H1 (cell line): ENCODE results near the gene CLIP4. TPM values are rescaled to one million over a fixed set of nuclear protein-coding genes. Genes with fewer than 3 reads are reported as not detected.

Experiments
- CTCF ChIA-PET: fragments of 300-600 bp; sonication (Branson Sonifier 250); formaldehyde crosslinking; loops from one replicate; lab custom pipeline; 2021; ENCODE audit not compliant: partially characterized antibody; lab: Charles Lee
- POLR2A ChIA-PET: fragments of 300-600 bp; sonication (Branson Sonifier 250); formaldehyde crosslinking; loops from one replicate; lab custom pipeline; 2021; ENCODE audit warnings: inconsistent platforms; ENCODE audit not compliant: partially characterized antibody; lab: Charles Lee
- DNase-seq, 2 experiments: peaks; one replicate each; pipeline versions ENCODE4 v3.0.0 to v3.0.0-alpha.2; 2010 to 2022; ENCODE audit warnings: low spot score in 2 of 2, low read depth in 1 of 2, mixed read lengths in 1 of 2
- FAIRE-seq: peaks from 2 replicates; lab custom pipeline; 2011; peaks lifted over from hg19 to GRCh38; lab: Jason Lieb, UNC
- H2AFZ ChIP-seq: 2 replicates; pipeline ENCODE4 v1.8.1; 2012; ENCODE audit warnings: low read length, inconsistent platforms
- H2AK5ac ChIP-seq: 2 replicates; pipeline ENCODE4 v1.6.1; 2013; ENCODE audit warnings: low read depth, low read length
- H2BK120ac ChIP-seq: replicated peaks from 2 replicates; pipeline ENCODE3; 2013; ENCODE audit warnings: low read depth, low read length, inconsistent platforms
- H2BK12ac ChIP-seq: 2 replicates; pipeline ENCODE4 v1.6.1; 2013; ENCODE audit warnings: low read depth, low read length
- H2BK15ac ChIP-seq: 2 replicates; pipeline ENCODE4 v1.6.1; 2013; ENCODE audit warnings: low read length
- H2BK20ac ChIP-seq: 2 replicates; pipeline ENCODE4 v1.6.1; 2013; ENCODE audit warnings: low read length
- H2BK5ac ChIP-seq: 2 replicates; pipeline ENCODE4 v1.6.1; 2013; ENCODE audit warnings: low read depth, low read length
- H3K14ac ChIP-seq: 2 replicates; pipeline ENCODE4 v1.6.1; 2013; ENCODE audit warnings: inconsistent platforms; ENCODE audit not compliant: insufficient read length
- H3K18ac ChIP-seq: 2 replicates; pipeline ENCODE4 v1.6.1; 2013; ENCODE audit warnings: low read length; ENCODE audit errors: extremely low read depth
- H3K23ac ChIP-seq: 2 replicates; pipeline ENCODE4 v1.6.1; 2013; ENCODE audit warnings: inconsistent platforms; ENCODE audit not compliant: insufficient read length
- H3K23me2 ChIP-seq: 2 replicates; pipeline ENCODE4 v1.6.1; 2013; ENCODE audit warnings: low read depth, low read length
- H3K27ac ChIP-seq: 2 replicates; pipeline ENCODE4 v1.6.1; 2011; ENCODE audit warnings: low read depth, low read length, inconsistent platforms
- H3K27me3 ChIP-seq, 4 experiments: replicated peaks in 1 of 4; 1 replicate in 1 of 4; 2 replicates in 3 of 4; pipeline versions ENCODE4 v1.6.1 to v1.8.1; 2011 to 2013; ENCODE audit warnings: low read length in 3 of 4, mild to moderate bottlenecking in 3 of 4, inconsistent platforms in 2 of 4, mixed read lengths in 2 of 4, moderate library complexity in 1 of 4; ENCODE audit not compliant: control insufficient read depth in 3 of 4, insufficient read depth in 3 of 4; ENCODE audit errors: extremely low read depth in 1 of 4
- H3K36me3 ChIP-seq, 4 experiments: 2 replicates each; pipeline versions ENCODE4 v1.6.1 to v1.8.1; 2011 to 2013; ENCODE audit warnings: mild to moderate bottlenecking in 4 of 4, low read length in 3 of 4, moderate library complexity in 2 of 4, control low read depth in 1 of 4, inconsistent platforms in 1 of 4; ENCODE audit not compliant: insufficient read depth in 4 of 4, control insufficient read depth in 2 of 4
- H3K4ac ChIP-seq: replicated peaks from 2 replicates; pipeline ENCODE3; 2013; ENCODE audit warnings: low read length, low read depth, mixed read lengths, inconsistent platforms; ENCODE audit not compliant: insufficient read length
- H3K4me1 ChIP-seq, 4 experiments: replicated peaks in 1 of 4; 1 replicate in 1 of 4; 2 replicates in 3 of 4; pipeline versions ENCODE4 v1.6.1 to v1.8.1; 2011 to 2013; ENCODE audit warnings: low read length in 3 of 4, inconsistent platforms in 2 of 4, mixed read lengths in 1 of 4; ENCODE audit not compliant: insufficient read depth in 4 of 4, control insufficient read depth in 3 of 4
- H3K4me2 ChIP-seq, 2 experiments: 2 replicates each; pipeline versions ENCODE4 v1.6.1 to v1.8.1; 2011 to 2013; ENCODE audit warnings: low read depth in 2 of 2, low read length in 2 of 2, control low read depth in 1 of 2, inconsistent platforms in 1 of 2, mild to moderate bottlenecking in 1 of 2; ENCODE audit not compliant: insufficient read depth in 1 of 2
- H3K4me3 ChIP-seq, 4 experiments: fragments of 200-600, 300-600 bp in 1 of 4; sonication (generic), shearing (Covaris generic), sonication (Bioruptor Twin) in 1 of 4; 2 replicates each; pipeline versions ENCODE4 v1.5.1 to v1.8.1; 2011 to 2016; ENCODE audit warnings: low read length in 4 of 4, low read depth in 3 of 4, control low read depth in 2 of 4, inconsistent platforms in 2 of 4, mild to moderate bottlenecking in 2 of 4, mixed read lengths in 1 of 4, moderate library complexity in 1 of 4; ENCODE audit not compliant: insufficient read depth in 2 of 4; ENCODE audit errors: extremely low read depth in 1 of 4
- H3K56ac ChIP-seq: replicated peaks from 2 replicates; pipeline ENCODE3; 2013; ENCODE audit warnings: low read depth, mild to moderate bottlenecking, mixed read lengths, low read length, inconsistent platforms; ENCODE audit not compliant: insufficient read length
- H3K79me1 ChIP-seq: 2 replicates; pipeline ENCODE4 v1.6.1; 2013; ENCODE audit warnings: low read depth, low read length, control low read depth
- H3K79me2 ChIP-seq, 2 experiments: 2 replicates each; pipeline versions ENCODE4 v1.6.1 to v1.8.1; 2012 to 2013; ENCODE audit warnings: low read length in 2 of 2, mild to moderate bottlenecking in 2 of 2, inconsistent platforms in 1 of 2; ENCODE audit not compliant: insufficient read depth in 2 of 2, control insufficient read depth in 1 of 2
- H3K9ac ChIP-seq, 4 experiments: replicated peaks in 1 of 4; 1 replicate in 1 of 4; 2 replicates in 3 of 4; pipeline versions ENCODE4 v1.6.1 to v1.8.1; 2011 to 2013; ENCODE audit warnings: low read depth in 3 of 4, low read length in 3 of 4, control low read depth in 2 of 4, mild to moderate bottlenecking in 2 of 4, moderate library complexity in 2 of 4, inconsistent platforms in 1 of 4; ENCODE audit errors: extremely low read depth in 1 of 4
- H3K9me3 ChIP-seq, 2 experiments: 2 replicates each; pipeline versions ENCODE4 v1.6.1 to v1.8.1; 2012 to 2013; ENCODE audit warnings: mild to moderate bottlenecking in 2 of 2, moderate library complexity in 2 of 2, control low read depth in 1 of 2, inconsistent platforms in 1 of 2, low read depth in 1 of 2, low read length in 1 of 2, mixed read lengths in 1 of 2; ENCODE audit not compliant: insufficient read depth in 2 of 2
- H4K20me1 ChIP-seq, 2 experiments: replicated peaks in 1 of 2; 2 replicates each; pipeline versions ENCODE3 to v1.8.1; 2011 to 2013; ENCODE audit warnings: inconsistent platforms in 2 of 2, low read length in 2 of 2, mild to moderate bottlenecking in 1 of 2; ENCODE audit not compliant: insufficient read depth in 2 of 2, control insufficient read depth in 1 of 2
- H4K5ac ChIP-seq: 2 replicates; pipeline ENCODE4 v1.6.1; 2013; ENCODE audit warnings: low read length, low read depth, mixed read lengths, inconsistent platforms; ENCODE audit not compliant: insufficient read length
- H4K8ac ChIP-seq: 2 replicates; pipeline ENCODE4 v1.8.0; 2013; ENCODE audit warnings: mild to moderate bottlenecking, moderate library complexity, low read length, inconsistent platforms; ENCODE audit not compliant: insufficient read depth; ENCODE audit errors: extremely low read depth
- H4K91ac ChIP-seq: replicated peaks from 2 replicates; pipeline ENCODE3; 2013; ENCODE audit warnings: low read length, mixed read lengths, inconsistent platforms; ENCODE audit not compliant: insufficient read length
- CTCF ChIP-seq, 3 experiments: IDR thresholded peaks; 1 replicate in 2 of 3; 2 replicates in 1 of 3; pipeline versions ENCODE4 v1.5.1 to v1.6.1; 2011; ENCODE audit warnings: low read length in 3 of 3, mild to moderate bottlenecking in 3 of 3, inconsistent platforms in 2 of 3, low read depth in 1 of 3, moderate library complexity in 1 of 3; ENCODE audit not compliant: insufficient read depth in 1 of 3; ENCODE audit errors: control extremely low read depth in 1 of 3
- E2F6 ChIP-seq: IDR thresholded peaks from 2 replicates; pipeline ENCODE4 v1.6.1; 2012; ENCODE audit warnings: inconsistent platforms
- HDAC2 ChIP-seq, 2 experiments: fragments of 300-600 bp in 1 of 2; sonication (generic) in 1 of 2; IDR thresholded peaks; 2 replicates each; pipeline ENCODE4 v1.6.1; 2011 to 2012; ENCODE audit warnings: low read depth in 2 of 2, low read length in 2 of 2, mild to moderate bottlenecking in 2 of 2, moderate library complexity in 2 of 2, borderline replicate concordance in 1 of 2, inconsistent platforms in 1 of 2
- KDM4A ChIP-seq: IDR thresholded peaks from one replicate; pipeline ENCODE4 v1.7.1; 2012; ENCODE audit warnings: low read depth, mild to moderate bottlenecking, moderate library complexity, low read length, inconsistent platforms; ENCODE audit not compliant: severe bottlenecking
- RBBP5 ChIP-seq: IDR thresholded peaks from 2 replicates; pipeline ENCODE4 v1.7.1; 2012; ENCODE audit warnings: low read depth, mild to moderate bottlenecking, inconsistent platforms, low read length, moderate library complexity, borderline replicate concordance
- WGBS, 2 experiments: shearing (Covaris generic) in 1 of 2; methylation state at CpG; one replicate each; pipeline versions ENCODE4 v1.1.6 to v1.1.7; 2013 to 2015; ENCODE audit warnings: low lambda C conversion rate in 2 of 2, mixed read lengths in 2 of 2, inconsistent platforms in 1 of 2, low coverage in 1 of 2, missing lambda C conversion rate in 1 of 2; ENCODE audit not compliant: insufficient replicate concordance in 2 of 2, insufficient coverage in 1 of 2, insufficient read length in 1 of 2; ENCODE audit errors: extremely low coverage in 1 of 2, missing lambda C conversion rate in 1 of 2; 5-methylcytosine and 5-hydroxymethylcytosine counted together
- polyA plus RNA-seq, 7 experiments: library from polyadenylated mRNA; depleted of rRNA in 3 of 7; stranded (reverse) in 5 of 7; unstranded in 2 of 7; fragments of >200 nt in 5 of 7; fragments of 200-250 nt in 2 of 7; gene quantifications; 1 replicate in 5 of 7; 2 replicates in 1 of 7; 4 replicates in 1 of 7; pipeline versions ENCODE4 v1.2.1 to v1.2.3, GENCODE V29; 2011 to 2013; ENCODE audit warnings: missing spikeins in 2 of 7, mixed read lengths in 2 of 7
- total RNA-seq: library from RNA; stranded (reverse); fragmentation: NEBNext Ultra II Directional; extraction: Animal tissue kit (Norgen Biotek cat#: 25700); gene quantifications from 2 replicates; pipeline ENCODE4 v1.2.1, GENCODE V29; 2021

Gene CLIP4
- total and polyA plus RNA-seq, 2 of the 8 experiments (the other 6 are each of a cell fraction or from before 2014, with no cell fraction given), result 0.08 to 0.09 TPM

- no peak overlapping the region for H4K91ac ChIP-seq
- ChIA-PET CTCF (interaction anchor here (0.7 kb wide), 1 partner anchor 164 kb away, joined by 3 read pairs; no protein-coding TSS in a partner anchor), POLR2A (interaction anchor here (0.7 kb wide), 1 partner anchor 10 kb away, joined by 3 read pairs; no protein-coding TSS in a partner anchor)
- no peak overlapping the region for H3K9ac ChIP-seq
- H3K14ac ChIP-seq, result no peak overlapping the region
- no peaks in the 10 kb centered on the region; a peak in 1 of 8 replicates for H3K36me3 ChIP-seq
- H3K27ac ChIP-seq, result no peak overlapping the region
- no peak overlapping the region for H4K5ac ChIP-seq
- FAIRE-seq (no peak), DNase-seq (no peak)
- no peak overlapping the region for H2BK20ac ChIP-seq
- no peak overlapping the region for H2AK5ac ChIP-seq
- H4K8ac ChIP-seq, result no peak overlapping the region
- H4K20me1 ChIP-seq, result peaks cover 0 to 2% of the 10 kb centered on the region in 2 experiments
- H3K4ac ChIP-seq, result no peak overlapping the region
- H3K18ac ChIP-seq, result no peak overlapping the region
- H2BK120ac ChIP-seq, result no peak overlapping the region
- H3K79me1 ChIP-seq, result no peaks in the 10 kb centered on the region
- no peak overlapping the region for H2BK5ac ChIP-seq
- H3K79me2 ChIP-seq, result no peaks in the 10 kb centered on the region
- H2BK12ac ChIP-seq, result no peak overlapping the region
- H3K9me3 ChIP-seq, result no peaks in the 10 kb centered on the region
- peaks cover 6% of the 10 kb centered on the region; the same call in 1 of the 2 replicates for H3K23me2 ChIP-seq
- H3K23ac ChIP-seq, result no peak overlapping the region
- peak overlapping the region; percentile 75 to 79 for H3K4me2 ChIP-seq
- 45% methylated on average over 27 of the region's 53 CpGs; no CpG with 5 or more reads in 1 of the 2 experiments for WGBS, 2 experiments
- peak overlapping the region; percentile 32 to 61 (median 44) for H3K4me3 ChIP-seq
- peak overlapping the region; percentile 70; the same call in 1 of the 2 replicates for H2AFZ ChIP-seq
- H3K56ac ChIP-seq, result no peak overlapping the region
- peaks cover 0 to 5% (median 0%) of the 10 kb centered on the region in 4 experiments; a peak in 1 of 7 replicates for H3K4me1 ChIP-seq
- H2BK15ac ChIP-seq, result no peak overlapping the region
- H3K27me3 ChIP-seq, result peaks cover 34 to 44% (median 42%) of the 10 kb centered on the region in 4 experiments
- TF ChIP-seq KDM4A (peak; percentile 75), RBBP5 (0 out of 2 replicates have a peak, but pooled peaks have one; percentile 17), E2F6 (peak; percentile 29; the same call in 1 of the 2 replicates), HDAC2 (IDR thresholded peaks at IDR 0.05; ENCODE audit: borderline replicate concordance in 1 of 2, low read depth in 2 of 2, low read length in 2 of 2) (no peak), CTCF (IDR thresholded peaks at IDR 0.05; ENCODE audit: control extremely low read depth in 1 of 3, insufficient read depth in 1 of 3, low read depth in 1 of 3, low read length in 3 of 3) (no peak)
Measured at GRCh38 chr2:29115797-29116781, 874 bp downstream of the CLIP4 start.
